ENCODE data around the gene LILRB5. TPM values are rescaled to one million over a fixed set of nuclear protein-coding genes. Genes with fewer than 3 reads are reported as not detected.

Gene LILRB5
- total RNA-seq, 1 donor from 2014 or later = 12.3 TPM

GRCh38 chr19:54266133-54266532 lies 9.1 kb upstream of the LILRB5 start:
- H3K27ac ChIP-seq = no peak overlapping the region
- no peaks in the 10 kb centered on the region for H3K9me3 ChIP-seq
- no peak overlapping the region for H3K4me3 ChIP-seq
- TF ChIP-seq, protein P1, sequence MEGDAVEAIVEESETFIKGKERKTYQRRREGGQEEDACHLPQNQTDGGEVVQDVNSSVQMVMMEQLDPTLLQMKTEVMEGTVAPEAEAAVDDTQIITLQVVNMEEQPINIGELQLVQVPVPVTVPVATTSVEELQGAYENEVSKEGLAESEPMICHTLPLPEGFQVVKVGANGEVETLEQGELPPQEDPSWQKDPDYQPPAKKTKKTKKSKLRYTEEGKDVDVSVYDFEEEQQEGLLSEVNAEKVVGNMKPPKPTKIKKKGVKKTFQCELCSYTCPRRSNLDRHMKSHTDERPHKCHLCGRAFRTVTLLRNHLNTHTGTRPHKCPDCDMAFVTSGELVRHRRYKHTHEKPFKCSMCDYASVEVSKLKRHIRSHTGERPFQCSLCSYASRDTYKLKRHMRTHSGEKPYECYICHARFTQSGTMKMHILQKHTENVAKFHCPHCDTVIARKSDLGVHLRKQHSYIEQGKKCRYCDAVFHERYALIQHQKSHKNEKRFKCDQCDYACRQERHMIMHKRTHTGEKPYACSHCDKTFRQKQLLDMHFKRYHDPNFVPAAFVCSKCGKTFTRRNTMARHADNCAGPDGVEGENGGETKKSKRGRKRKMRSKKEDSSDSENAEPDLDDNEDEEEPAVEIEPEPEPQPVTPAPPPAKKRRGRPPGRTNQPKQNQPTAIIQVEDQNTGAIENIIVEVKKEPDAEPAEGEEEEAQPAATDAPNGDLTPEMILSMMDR (IDR thresholded peaks at IDR 0.05) = peak in 2 of 3 experiments; percentile 20 to 36
- TF ChIP-seq POLR2AphosphoS5 (IDR thresholded peaks at IDR 0.05; ENCODE audit: insufficient read depth in 1 of 2, low read depth in 1 of 2) = no peak
- H3K27me3 ChIP-seq = no peaks in the 10 kb centered on the region
- intact Hi-C loops (cut with DNase I) = no loop called here
- peak in 1 of 2 donors; percentile 67 for DNase-seq (ENCODE audit: extremely low spot score in 2 of 2)
- no peaks in the 10 kb centered on the region for H3K36me3 ChIP-seq
- no peaks in the 10 kb centered on the region for H3K4me1 ChIP-seq

DNA sequence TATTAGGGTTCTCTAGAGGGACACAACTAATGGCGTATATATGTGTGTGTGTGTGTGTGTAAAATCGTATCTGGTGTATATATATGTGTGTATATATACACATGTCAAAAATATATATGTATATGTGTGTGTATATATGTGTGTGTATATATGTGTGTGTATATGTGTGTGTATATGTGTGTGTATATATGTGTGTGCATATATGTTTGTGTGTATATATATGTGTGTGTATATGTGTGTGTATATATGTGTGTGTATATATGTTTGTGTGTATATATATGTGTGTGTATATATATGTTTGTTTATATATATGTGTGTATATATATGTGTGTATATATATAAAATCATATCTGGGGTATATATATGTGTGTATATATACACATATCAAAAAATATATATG lies 5.4 kb upstream of the LILRB5 start:
- H3K4me1 ChIP-seq = no peaks in the 10 kb centered on the region
- TF ChIP-seq POLR2AphosphoS5 (IDR thresholded peaks at IDR 0.05; ENCODE audit: insufficient read depth in 1 of 2, low read depth in 1 of 2) = no peak
- TF ChIP-seq, protein P1 (IDR thresholded peaks at IDR 0.05) = no peak
- TF ChIP-seq POLR2A (IDR thresholded peaks at IDR 0.05) = no peak
- DNase-seq (ENCODE audit: extremely low spot score in 2 of 2) = no peak
- H3K27ac ChIP-seq = no peak overlapping the region
- no peaks in the 10 kb centered on the region for H3K9me3 ChIP-seq
- intact Hi-C loops (cut with DNase I) = no loop called here
- no peaks in the 10 kb centered on the region for H3K36me3 ChIP-seq
- H3K4me3 ChIP-seq = no peak overlapping the region
- H3K27me3 ChIP-seq = no peaks in the 10 kb centered on the region

GRCh38 chr19:54262066-54262465 lies 5.0 kb upstream of the LILRB5 start:
- no peak for TF ChIP-seq POLR2A (IDR thresholded peaks at IDR 0.05)
- no peak for TF ChIP-seq POLR2AphosphoS5 (IDR thresholded peaks at IDR 0.05; ENCODE audit: insufficient read depth in 1 of 2, low read depth in 1 of 2)
- TF ChIP-seq, protein P1 (IDR thresholded peaks at IDR 0.05) = no peak
- Histone ChIP-seq H3K27ac (no peak overlapping the region), H3K4me1 (no peaks in the 10 kb centered on the region), H3K4me3 (no peak overlapping the region), H3K9me3 (no peaks in the 10 kb centered on the region), H3K36me3 (no peaks in the 10 kb centered on the region), H3K27me3 (no peaks in the 10 kb centered on the region)
- intact Hi-C loops (cut with DNase I) = no loop called here
- DNase-seq (ENCODE audit: extremely low spot score in 2 of 2) = peak in 1 of 2 donors; percentile 29

- Histone ChIP-seq H3K36me3 (no peaks in the 10 kb centered on the region), H3K4me3 (no peak overlapping the region), H3K4me1 (no peaks in the 10 kb centered on the region), H3K27ac (no peak overlapping the region), H3K9me3 (no peaks in the 10 kb centered on the region), H3K27me3 (no peaks in the 10 kb centered on the region)
- TF ChIP-seq POLR2AphosphoS5 (IDR thresholded peaks at IDR 0.05; ENCODE audit: insufficient read depth in 1 of 2, low read depth in 1 of 2) (no peak), POLR2A (IDR thresholded peaks at IDR 0.05) (no peak)
- TF ChIP-seq, protein P1 (IDR thresholded peaks at IDR 0.05) = no peak
- no peak for DNase-seq (ENCODE audit: extremely low spot score in 2 of 2)
- intact Hi-C loops (cut with DNase I) = no loop called here
These were observed 590 bp downstream of the LILRB5 start for GRCh38 chr19:54256250-54257115.

DNA sequence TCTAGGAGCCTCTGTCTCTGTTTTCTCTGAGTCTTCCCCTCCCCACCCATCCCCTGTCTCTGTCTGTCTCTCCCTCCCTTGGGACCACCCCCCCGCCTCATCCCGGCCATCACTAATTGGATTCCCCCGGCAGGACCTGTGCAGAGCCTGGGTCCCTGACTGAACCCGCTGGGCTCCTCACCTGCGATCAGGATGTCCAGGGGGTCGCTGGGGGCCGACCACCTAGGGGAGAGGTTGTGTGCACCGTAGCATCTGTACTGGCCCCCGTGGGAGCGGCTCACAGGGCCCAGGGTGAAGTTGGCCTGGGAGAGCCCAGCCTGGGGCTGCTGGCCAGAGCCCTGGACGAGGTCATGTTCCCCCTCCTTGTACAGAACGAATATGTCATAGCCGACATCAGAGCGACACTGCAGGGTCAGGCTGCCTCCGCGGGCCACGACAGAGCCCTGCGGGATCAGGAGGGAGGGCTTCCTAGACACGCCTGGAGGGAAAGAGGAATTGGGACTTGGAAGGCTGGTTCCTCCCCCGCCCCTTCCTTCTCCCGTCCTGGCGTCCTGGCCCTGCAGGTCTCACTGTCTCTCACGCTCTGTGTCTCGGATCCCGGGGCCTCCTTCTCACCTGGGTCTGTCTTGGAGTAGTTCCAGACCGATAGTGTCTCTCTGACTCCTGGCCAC lies 1.8 kb downstream of the LILRB5 start:
- TF ChIP-seq POLR2AphosphoS5 (IDR thresholded peaks at IDR 0.05; ENCODE audit: insufficient read depth in 1 of 2, low read depth in 1 of 2) = no peak
- TF ChIP-seq, protein P1 (IDR thresholded peaks at IDR 0.05) = no peak
- TF ChIP-seq POLR2A (IDR thresholded peaks at IDR 0.05) = no peak
- no peak overlapping the region for H3K4me3 ChIP-seq
- H3K36me3 ChIP-seq = no peaks in the 10 kb centered on the region
- intact Hi-C loops (cut with DNase I) = no loop called here
- no peaks in the 10 kb centered on the region for H3K27me3 ChIP-seq
- no peak for DNase-seq (ENCODE audit: extremely low spot score in 2 of 2)
- H3K4me1 ChIP-seq = no peaks in the 10 kb centered on the region
- H3K27ac ChIP-seq = no peak overlapping the region
- no peaks in the 10 kb centered on the region for H3K9me3 ChIP-seq
